ENCODE results near the gene DIS3L2.
"Not testable (repeated sequence)": the region's sequence is repeated elsewhere in the genome, so short reads cannot be mapped to it uniquely, and the experiment has no call there.

Gene DIS3L2

GRCh38 chr2:232327105-232328031, 365.9 kb downstream of the DIS3L2 start:
- Histone ChIP-seq H3K4me3 (ENCODE audit: low read depth, low read length) (no peak overlapping the region), H3K27ac (ENCODE audit: low read depth, low read length) (no peak overlapping the region), H3K27me3 (ENCODE audit: insufficient read depth, low read length) (no peaks in the 10 kb centered on the region), H3K79me2 (ENCODE audit: control insufficient read depth, insufficient read depth, low read length, unreplicated experiment) (no peaks in the 10 kb centered on the region), H3K36me3 (ENCODE audit: insufficient read depth, low read length) (no peaks in the 10 kb centered on the region), H2AFZ (ENCODE audit: low read length, unreplicated experiment) (no peak overlapping the region), H3K4me1 (ENCODE audit: control insufficient read depth, insufficient read depth, low read length, unreplicated experiment) (no peaks in the 10 kb centered on the region)

DNA sequence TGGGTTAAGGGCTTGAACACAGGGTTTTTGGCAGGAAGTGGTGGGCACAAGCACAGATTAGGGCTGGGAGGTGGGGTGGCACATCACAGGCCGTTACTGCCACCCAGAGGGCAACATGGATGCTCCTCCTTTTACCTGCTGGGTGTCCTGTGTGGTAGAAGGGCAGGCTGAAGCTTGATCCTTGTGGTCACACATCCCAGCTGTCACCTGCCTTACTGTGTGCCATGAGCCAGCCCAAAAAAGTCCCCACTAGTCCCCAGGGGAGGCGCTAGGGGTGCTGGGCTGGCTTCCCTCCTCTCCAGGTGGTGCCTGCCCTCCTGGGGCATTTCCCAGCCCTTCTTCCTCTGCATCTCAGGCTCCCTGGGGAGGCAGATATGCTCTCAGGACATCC, 366.5 kb downstream of the DIS3L2 start:
- H3K79me2 ChIP-seq (ENCODE audit: control insufficient read depth, insufficient read depth, low read length, unreplicated experiment): no peaks in the 10 kb centered on the region
- no peaks in the 10 kb centered on the region for H3K36me3 ChIP-seq (ENCODE audit: insufficient read depth, low read length)
- H3K27ac ChIP-seq (ENCODE audit: low read depth, low read length): no peak overlapping the region
- no peak overlapping the region for H3K4me3 ChIP-seq (ENCODE audit: low read depth, low read length)
- H2AFZ ChIP-seq (ENCODE audit: low read length, unreplicated experiment): no peak overlapping the region
- no peaks in the 10 kb centered on the region for H3K4me1 ChIP-seq (ENCODE audit: control insufficient read depth, insufficient read depth, low read length, unreplicated experiment)
- no peaks in the 10 kb centered on the region for H3K27me3 ChIP-seq (ENCODE audit: insufficient read depth, low read length)

- H2AFZ ChIP-seq (ENCODE audit: low read length, unreplicated experiment): no peak overlapping the region
- no peaks in the 10 kb centered on the region for H3K4me1 ChIP-seq (ENCODE audit: control insufficient read depth, insufficient read depth, low read length, unreplicated experiment)
- H3K4me3 ChIP-seq (ENCODE audit: low read depth, low read length): no peak overlapping the region
- no peak overlapping the region for H3K27ac ChIP-seq (ENCODE audit: low read depth, low read length)
- no peaks in the 10 kb centered on the region for H3K36me3 ChIP-seq (ENCODE audit: insufficient read depth, low read length)
- H3K27me3 ChIP-seq (ENCODE audit: insufficient read depth, low read length): no peaks in the 10 kb centered on the region
- H3K79me2 ChIP-seq (ENCODE audit: control insufficient read depth, insufficient read depth, low read length, unreplicated experiment): no peaks in the 10 kb centered on the region
These were observed 367.3 kb downstream of the DIS3L2 start for GRCh38 chr2:232328516-232329460.

DNA sequence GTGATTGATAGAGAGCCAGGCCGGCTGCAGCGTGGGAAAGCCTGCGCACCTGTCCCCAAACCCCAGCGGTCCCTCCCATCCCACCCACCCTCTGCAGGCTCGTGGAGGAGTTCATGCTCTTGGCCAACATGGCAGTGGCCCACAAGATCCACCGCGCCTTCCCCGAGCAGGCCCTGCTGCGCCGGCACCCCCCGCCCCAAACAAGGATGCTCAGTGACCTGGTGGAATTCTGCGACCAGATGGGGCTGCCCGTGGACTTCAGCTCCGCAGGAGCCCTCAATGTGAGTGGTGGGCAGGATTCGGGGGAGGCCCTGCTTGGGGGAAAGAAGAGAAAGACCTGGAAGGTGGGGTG, 368.2 kb downstream of the DIS3L2 start:
- no peaks in the 10 kb centered on the region for H3K79me2 ChIP-seq (ENCODE audit: control insufficient read depth, insufficient read depth, low read length, unreplicated experiment)
- H3K27ac ChIP-seq (ENCODE audit: low read depth, low read length): no peak overlapping the region
- H2AFZ ChIP-seq (ENCODE audit: low read length, unreplicated experiment): no peak overlapping the region
- H3K4me1 ChIP-seq (ENCODE audit: control insufficient read depth, insufficient read depth, low read length, unreplicated experiment): no peaks in the 10 kb centered on the region
- H3K4me3 ChIP-seq (ENCODE audit: low read depth, low read length): no peak overlapping the region
- no peaks in the 10 kb centered on the region for H3K36me3 ChIP-seq (ENCODE audit: insufficient read depth, low read length)
- no peaks in the 10 kb centered on the region for H3K27me3 ChIP-seq (ENCODE audit: insufficient read depth, low read length)

GRCh38 chr2:232330068-232330999, 368.8 kb downstream of the DIS3L2 start:
- H3K79me2 ChIP-seq (ENCODE audit: control insufficient read depth, insufficient read depth, low read length, unreplicated experiment): no peaks in the 10 kb centered on the region
- no peaks in the 10 kb centered on the region for H3K27me3 ChIP-seq (ENCODE audit: insufficient read depth, low read length)
- no peak overlapping the region for H2AFZ ChIP-seq (ENCODE audit: low read length, unreplicated experiment)
- no peaks in the 10 kb centered on the region for H3K36me3 ChIP-seq (ENCODE audit: insufficient read depth, low read length)
- H3K4me1 ChIP-seq (ENCODE audit: control insufficient read depth, insufficient read depth, low read length, unreplicated experiment): no peaks in the 10 kb centered on the region
- H3K27ac ChIP-seq (ENCODE audit: low read depth, low read length): no peak overlapping the region
- no peak overlapping the region for H3K4me3 ChIP-seq (ENCODE audit: low read depth, low read length)

- H3K27me3 ChIP-seq (ENCODE audit: insufficient read depth, low read length); H3K79me2 ChIP-seq (ENCODE audit: control insufficient read depth, insufficient read depth, low read length, unreplicated experiment); H3K4me3 ChIP-seq (ENCODE audit: low read depth, low read length); H2AFZ ChIP-seq (ENCODE audit: low read length, unreplicated experiment); H3K4me1 ChIP-seq (ENCODE audit: control insufficient read depth, insufficient read depth, low read length, unreplicated experiment); H3K27ac ChIP-seq (ENCODE audit: low read depth, low read length); H3K36me3 ChIP-seq (ENCODE audit: insufficient read depth, low read length): not testable (repeated sequence)
These were observed 369.5 kb downstream of the DIS3L2 start for GRCh38 chr2:232331061-232331460.

DNA sequence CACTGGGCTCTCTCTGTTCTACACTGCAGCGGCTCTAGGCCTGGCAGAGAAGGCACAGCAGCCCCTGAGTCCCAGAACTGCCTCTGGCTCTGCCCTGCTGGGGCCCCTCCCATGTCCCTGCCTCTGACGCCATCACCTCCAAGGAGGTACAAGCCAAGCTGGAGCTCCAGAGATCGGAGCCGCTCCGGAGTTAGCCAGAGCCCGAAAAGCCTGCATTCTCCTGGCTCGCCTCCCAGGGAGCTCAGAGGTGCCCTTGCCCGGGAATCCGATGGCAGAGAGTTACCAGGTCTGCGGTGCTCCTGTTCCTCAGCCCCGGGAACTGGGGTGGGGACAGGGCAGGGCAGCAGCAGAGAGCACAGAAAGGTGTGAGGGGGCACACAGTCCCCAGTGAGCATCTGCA, 370.1 kb downstream of the DIS3L2 start:
- not testable (repeated sequence) for H3K27me3 ChIP-seq (ENCODE audit: insufficient read depth, low read length); H3K27ac ChIP-seq (ENCODE audit: low read depth, low read length); H2AFZ ChIP-seq (ENCODE audit: low read length, unreplicated experiment); H3K4me3 ChIP-seq (ENCODE audit: low read depth, low read length); H3K79me2 ChIP-seq (ENCODE audit: control insufficient read depth, insufficient read depth, low read length, unreplicated experiment); H3K4me1 ChIP-seq (ENCODE audit: control insufficient read depth, insufficient read depth, low read length, unreplicated experiment); H3K36me3 ChIP-seq (ENCODE audit: insufficient read depth, low read length)

DNA sequence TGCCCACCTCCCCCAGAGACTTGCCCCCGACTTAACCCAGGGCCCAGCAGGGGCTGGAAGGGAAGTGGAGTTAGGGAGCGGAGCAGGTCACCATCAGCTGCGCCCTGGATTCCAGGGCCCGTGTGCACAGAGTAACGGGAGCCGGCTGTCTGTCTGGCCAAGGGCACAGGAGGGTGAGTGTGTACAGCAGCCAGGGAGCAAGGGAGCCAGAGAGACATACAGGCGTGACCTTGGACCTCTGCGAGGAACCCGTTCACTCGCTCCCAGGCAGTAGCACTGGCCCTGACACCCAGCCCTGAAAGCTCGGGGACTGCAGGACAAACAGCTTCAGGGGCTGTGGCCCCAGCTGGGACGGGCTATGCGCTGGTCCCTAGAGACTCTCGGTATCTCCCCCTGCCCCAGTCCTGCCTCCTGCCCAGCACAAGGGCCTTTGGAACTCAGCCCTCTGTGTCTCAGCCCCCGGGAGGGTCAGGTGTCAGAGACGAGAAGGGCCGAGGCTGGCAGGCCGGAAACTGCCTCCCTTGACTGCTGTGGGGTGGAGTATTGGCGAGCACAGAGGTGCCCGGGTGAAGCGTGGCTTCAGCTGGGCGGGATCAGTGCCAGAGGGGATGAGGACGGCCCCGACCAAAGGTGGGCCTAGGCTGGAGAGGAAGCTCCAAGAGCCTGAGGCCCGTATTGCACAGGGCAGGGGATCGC, 370.9 kb downstream of the DIS3L2 start:
- H2AFZ ChIP-seq (ENCODE audit: low read length, unreplicated experiment); H3K4me3 ChIP-seq (ENCODE audit: low read depth, low read length); H3K27me3 ChIP-seq (ENCODE audit: insufficient read depth, low read length); H3K27ac ChIP-seq (ENCODE audit: low read depth, low read length); H3K4me1 ChIP-seq (ENCODE audit: control insufficient read depth, insufficient read depth, low read length, unreplicated experiment); H3K36me3 ChIP-seq (ENCODE audit: insufficient read depth, low read length); H3K79me2 ChIP-seq (ENCODE audit: control insufficient read depth, insufficient read depth, low read length, unreplicated experiment): not testable (repeated sequence)

DNA sequence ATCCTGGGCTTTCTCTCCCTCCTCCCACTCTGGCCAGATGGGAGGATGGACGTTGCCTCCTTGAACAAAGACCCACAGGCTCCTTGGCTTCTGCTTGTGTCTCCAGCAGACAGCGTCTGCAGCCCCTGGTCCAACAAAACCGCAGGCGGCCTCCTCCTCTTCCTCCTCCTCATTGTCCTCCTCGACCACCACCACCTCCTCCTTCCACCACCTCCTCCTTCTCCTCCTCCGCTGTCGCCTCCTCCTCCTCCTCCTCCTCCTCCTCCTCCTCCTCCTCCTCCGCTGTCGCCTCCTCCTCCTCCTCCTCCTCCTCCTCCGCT, 371.4 kb downstream of the DIS3L2 start:
- Histone ChIP-seq H3K79me2 (ENCODE audit: control insufficient read depth, insufficient read depth, low read length, unreplicated experiment) (no peaks in the 10 kb centered on the region), H3K36me3 (ENCODE audit: insufficient read depth, low read length) (no peaks in the 10 kb centered on the region), H2AFZ (ENCODE audit: low read length, unreplicated experiment) (no peak overlapping the region), H3K27ac (ENCODE audit: low read depth, low read length) (no peak overlapping the region), H3K4me1 (ENCODE audit: control insufficient read depth, insufficient read depth, low read length, unreplicated experiment) (no peaks in the 10 kb centered on the region), H3K4me3 (ENCODE audit: low read depth, low read length) (no peak overlapping the region), H3K27me3 (ENCODE audit: insufficient read depth, low read length) (no peaks in the 10 kb centered on the region)

All from ACC112 (cell line).